Measurements from ENCODE around the gene POU6F2. TPM values are rescaled to one million over a fixed set of nuclear protein-coding genes. Genes with fewer than 3 reads are reported as not detected.

The POU6F2 gene
- total RNA-seq, 5 donors from 2014 or later (not counting 1 experiment from before 2014, with no cell fraction given) = not detected

GRCh38 chr7:39306016-39306570, 328.4 kb downstream of the POU6F2 start:
- Histone ChIP-seq H3K9me3 (no peaks in the 10 kb centered on the region), H3K4me1 (ENCODE audit: control insufficient read depth in 1 of 2, extremely low read depth in 1 of 2, insufficient read depth in 2 of 2, low read length in 2 of 2) (no peaks in the 10 kb centered on the region), H3K36me3 (ENCODE audit: control insufficient read depth in 2 of 2, extremely low read depth in 1 of 2, insufficient read depth in 1 of 2, low read length in 1 of 2) (no peaks in the 10 kb centered on the region), H3K27me3 (replicated peaks in 1 of 2; ENCODE audit: control insufficient read depth in 2 of 2, extremely low read depth in 1 of 2, insufficient read depth in 2 of 2, low read length in 1 of 2) (no peaks in the 10 kb centered on the region), H3K4me3 (ENCODE audit: control insufficient read depth in 1 of 2, extremely low read depth in 1 of 2, low read length in 1 of 2) (no peak overlapping the region), H3K27ac (ENCODE audit: low read length) (no peak overlapping the region)
- no peak overlapping the region for H3K27ac Mint-ChIP-seq
- CTCF ChIA-PET = no interaction called here
- WGBS (ENCODE audit: insufficient coverage) = 100% methylated on average over 1 of the region's 5 CpGs
- peaks cover 3 to 8% of the 10 kb centered on the region in 2 donors for H3K27me3 Mint-ChIP-seq
- no peaks in the 10 kb centered on the region for H3K36me3 Mint-ChIP-seq
- DNase-seq (no peak), ATAC-seq (replicated peaks in 1 of 4) (no peak)
- H3K4me3 Mint-ChIP-seq = no peak overlapping the region
- no peaks in the 10 kb centered on the region for H3K9me3 Mint-ChIP-seq
- no peaks in the 10 kb centered on the region for H3K4me1 Mint-ChIP-seq
- POLR2A ChIA-PET = interaction anchor here in 1 of 2 donors (0.7 kb wide), 1 partner anchor 102 kb away, joined by 3 read pairs; no protein-coding TSS in a partner anchor

DNA sequence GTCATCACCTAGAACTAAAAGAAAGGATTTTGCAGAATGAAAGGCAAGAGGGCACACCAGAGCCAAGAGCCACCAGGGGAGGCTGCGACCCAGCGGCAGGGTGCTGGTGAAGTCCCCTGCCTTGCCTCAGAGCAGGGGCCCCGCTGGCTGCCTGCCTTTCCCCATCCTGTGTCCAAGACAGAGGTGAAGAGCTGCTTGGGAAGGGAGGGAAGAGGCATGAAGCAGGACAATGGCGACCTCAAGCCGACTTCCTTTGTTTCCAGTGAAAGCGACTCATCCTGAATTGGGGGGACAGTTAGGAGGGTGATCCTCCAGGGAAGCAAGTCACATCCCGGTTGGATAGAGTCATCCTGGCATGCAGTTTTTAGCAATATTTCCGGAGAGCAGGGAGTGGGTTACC, 333.0 kb downstream of the POU6F2 start:
- POLR2A ChIA-PET = no interaction called here
- no peaks in the 10 kb centered on the region for H3K9me3 Mint-ChIP-seq
- H3K4me1 Mint-ChIP-seq = no peaks in the 10 kb centered on the region
- CTCF ChIA-PET = no interaction called here
- Histone ChIP-seq H3K27me3 (replicated peaks in 1 of 2; ENCODE audit: control insufficient read depth in 2 of 2, extremely low read depth in 1 of 2, insufficient read depth in 2 of 2, low read length in 1 of 2) (no peaks in the 10 kb centered on the region), H3K9me3 (no peaks in the 10 kb centered on the region), H3K27ac (ENCODE audit: low read length) (no peak overlapping the region), H3K4me1 (ENCODE audit: control insufficient read depth in 1 of 2, extremely low read depth in 1 of 2, insufficient read depth in 2 of 2, low read length in 2 of 2) (no peaks in the 10 kb centered on the region), H3K4me3 (ENCODE audit: control insufficient read depth in 1 of 2, extremely low read depth in 1 of 2, low read length in 1 of 2) (no peak overlapping the region), H3K36me3 (ENCODE audit: control insufficient read depth in 2 of 2, extremely low read depth in 1 of 2, insufficient read depth in 1 of 2, low read length in 1 of 2) (no peaks in the 10 kb centered on the region)
- DNase-seq (peak in 1 of 35 experiments; percentile 0), ATAC-seq (replicated peaks in 1 of 4) (no peak)
- 53% methylated on average over 3 of the region's 8 CpGs for WGBS (ENCODE audit: insufficient coverage)
- H3K27ac Mint-ChIP-seq = no peak overlapping the region
- H3K27me3 Mint-ChIP-seq = peaks cover 2 to 8% of the 10 kb centered on the region in 2 donors
- H3K4me3 Mint-ChIP-seq = no peak overlapping the region
- H3K36me3 Mint-ChIP-seq = no peaks in the 10 kb centered on the region

DNA sequence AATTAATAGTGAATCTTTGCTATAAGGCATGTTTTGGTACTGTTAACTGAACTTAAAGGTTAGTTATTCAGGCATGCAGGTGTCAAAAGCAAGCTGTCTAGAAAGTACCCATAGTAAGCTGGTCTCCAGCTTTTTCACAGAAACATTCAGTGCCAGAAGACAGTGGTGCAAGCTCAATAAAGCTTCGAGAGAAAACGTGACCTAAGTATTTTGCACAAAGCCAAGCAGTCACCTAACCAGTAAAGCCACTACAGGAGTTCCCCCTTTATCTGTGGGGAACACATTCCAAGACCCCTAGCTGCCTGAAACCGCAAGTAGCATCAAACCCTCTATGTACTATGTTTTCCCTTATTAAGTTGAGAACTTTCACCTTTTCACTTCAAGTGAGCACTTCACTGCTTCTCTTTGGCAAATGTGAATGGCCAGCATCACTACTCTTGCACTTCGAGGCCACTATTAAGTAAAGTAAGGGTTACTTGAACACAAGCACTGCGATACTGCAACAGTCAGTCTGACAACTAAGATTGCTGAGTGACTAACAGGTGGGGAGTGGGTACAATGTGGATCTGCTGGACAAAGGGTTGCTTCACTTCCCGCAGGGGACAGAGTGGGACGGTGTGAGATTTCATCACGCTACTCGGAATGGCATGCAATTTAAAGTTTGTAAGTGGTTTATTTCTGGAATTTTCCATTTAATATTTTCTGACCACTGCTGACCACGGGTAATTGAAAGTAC, 334.7 kb downstream of the POU6F2 start:
- Mint-ChIP-seq H3K36me3 (no peaks in the 10 kb centered on the region), H3K27ac (no peak overlapping the region), H3K4me3 (no peak overlapping the region), H3K4me1 (no peaks in the 10 kb centered on the region), H3K27me3 (peaks cover 2 to 8% of the 10 kb centered on the region in 2 donors), H3K9me3 (no peaks in the 10 kb centered on the region)
- H3K27me3 ChIP-seq (replicated peaks in 1 of 2; ENCODE audit: control insufficient read depth in 2 of 2, extremely low read depth in 1 of 2, insufficient read depth in 2 of 2, low read length in 1 of 2) = no peaks in the 10 kb centered on the region
- POLR2A ChIA-PET = no interaction called here
- H3K4me3 ChIP-seq (ENCODE audit: control insufficient read depth in 1 of 2, extremely low read depth in 1 of 2, low read length in 1 of 2) = no peak overlapping the region
- no peaks in the 10 kb centered on the region for H3K4me1 ChIP-seq (ENCODE audit: control insufficient read depth in 1 of 2, extremely low read depth in 1 of 2, insufficient read depth in 2 of 2, low read length in 2 of 2)
- CTCF ChIA-PET = no interaction called here
- DNase-seq (no peak), ATAC-seq (replicated peaks in 1 of 4) (no peak)
- 88% methylated on average over 6 of the region's 10 CpGs for WGBS (ENCODE audit: insufficient coverage)
- no peak overlapping the region for H3K27ac ChIP-seq (ENCODE audit: low read length)
- no peaks in the 10 kb centered on the region for H3K36me3 ChIP-seq (ENCODE audit: control insufficient read depth in 2 of 2, extremely low read depth in 1 of 2, insufficient read depth in 1 of 2, low read length in 1 of 2)
- no peaks in the 10 kb centered on the region for H3K9me3 ChIP-seq

GRCh38 chr7:39313376-39313775, 335.7 kb downstream of the POU6F2 start:
- Histone ChIP-seq H3K4me1 (ENCODE audit: control insufficient read depth in 1 of 2, extremely low read depth in 1 of 2, insufficient read depth in 2 of 2, low read length in 2 of 2) (no peaks in the 10 kb centered on the region), H3K4me3 (ENCODE audit: control insufficient read depth in 1 of 2, extremely low read depth in 1 of 2, low read length in 1 of 2) (no peak overlapping the region), H3K27ac (ENCODE audit: low read length) (no peak overlapping the region), H3K36me3 (ENCODE audit: control insufficient read depth in 2 of 2, extremely low read depth in 1 of 2, insufficient read depth in 1 of 2, low read length in 1 of 2) (no peaks in the 10 kb centered on the region), H3K27me3 (replicated peaks in 1 of 2; ENCODE audit: control insufficient read depth in 2 of 2, extremely low read depth in 1 of 2, insufficient read depth in 2 of 2, low read length in 1 of 2) (no peaks in the 10 kb centered on the region), H3K9me3 (no peaks in the 10 kb centered on the region)
- H3K36me3 Mint-ChIP-seq = no peaks in the 10 kb centered on the region
- ChIA-PET POLR2A (no interaction called here), CTCF (no interaction called here)
- no peak overlapping the region for H3K27ac Mint-ChIP-seq
- no peaks in the 10 kb centered on the region for H3K9me3 Mint-ChIP-seq
- ATAC-seq (replicated peaks in 1 of 4) = no peak
- H3K27me3 Mint-ChIP-seq = peaks cover 4 to 8% of the 10 kb centered on the region in 2 donors
- H3K4me3 Mint-ChIP-seq = no peak overlapping the region
- WGBS (ENCODE audit: insufficient coverage) = no CpG with 5 or more reads among the region's 4 CpGs
- DNase-seq = no peak
- no peaks in the 10 kb centered on the region for H3K4me1 Mint-ChIP-seq

- ChIA-PET POLR2A (no interaction called here), CTCF (no interaction called here)
- H3K27me3 ChIP-seq (replicated peaks in 1 of 2; ENCODE audit: control insufficient read depth in 2 of 2, extremely low read depth in 1 of 2, insufficient read depth in 2 of 2, low read length in 1 of 2) = no peaks in the 10 kb centered on the region
- no peak for ATAC-seq (replicated peaks in 1 of 4)
- Mint-ChIP-seq H3K27ac (no peak overlapping the region), H3K9me3 (no peaks in the 10 kb centered on the region), H3K36me3 (no peaks in the 10 kb centered on the region), H3K27me3 (peaks cover 4 to 8% of the 10 kb centered on the region in 2 donors), H3K4me1 (no peaks in the 10 kb centered on the region), H3K4me3 (no peak overlapping the region)
- H3K4me1 ChIP-seq (ENCODE audit: control insufficient read depth in 1 of 2, extremely low read depth in 1 of 2, insufficient read depth in 2 of 2, low read length in 2 of 2) = no peaks in the 10 kb centered on the region
- no peaks in the 10 kb centered on the region for H3K9me3 ChIP-seq
- H3K4me3 ChIP-seq (ENCODE audit: control insufficient read depth in 1 of 2, extremely low read depth in 1 of 2, low read length in 1 of 2) = no peak overlapping the region
- no peaks in the 10 kb centered on the region for H3K36me3 ChIP-seq (ENCODE audit: control insufficient read depth in 2 of 2, extremely low read depth in 1 of 2, insufficient read depth in 1 of 2, low read length in 1 of 2)
- H3K27ac ChIP-seq (ENCODE audit: low read length) = no peak overlapping the region
- 79% methylated on average over 4 of the region's 6 CpGs for WGBS (ENCODE audit: insufficient coverage)
- no peak for DNase-seq
Measured at GRCh38 chr7:39313974-39314373, 336.3 kb downstream of the POU6F2 start.

DNA sequence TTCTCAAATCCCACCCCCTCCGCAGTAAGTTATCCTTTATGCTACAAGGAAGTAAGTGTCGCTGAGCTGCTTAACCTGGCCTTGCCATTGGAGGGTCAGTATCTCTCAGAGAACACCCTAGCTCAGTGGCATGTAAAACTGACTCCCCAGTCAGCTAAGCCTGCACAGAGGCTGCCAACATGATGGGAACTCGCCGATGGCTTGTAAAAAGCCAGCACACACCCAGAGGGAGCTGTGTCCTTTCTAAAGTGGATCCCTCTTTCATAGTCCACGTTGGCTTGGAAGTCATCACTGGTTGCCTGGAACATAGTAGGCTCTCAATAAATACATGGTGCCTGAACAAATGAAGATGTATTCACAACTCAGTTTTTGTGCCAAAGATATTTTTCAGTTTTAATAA, 339.4 kb downstream of the POU6F2 start:
- H3K27ac ChIP-seq (ENCODE audit: low read length) = no peak overlapping the region
- no peaks in the 10 kb centered on the region for H3K36me3 ChIP-seq (ENCODE audit: control insufficient read depth in 2 of 2, extremely low read depth in 1 of 2, insufficient read depth in 1 of 2, low read length in 1 of 2)
- H3K27me3 ChIP-seq (replicated peaks in 1 of 2; ENCODE audit: control insufficient read depth in 2 of 2, extremely low read depth in 1 of 2, insufficient read depth in 2 of 2, low read length in 1 of 2) = no peaks in the 10 kb centered on the region
- H3K4me3 Mint-ChIP-seq = no peak overlapping the region
- ATAC-seq (replicated peaks in 1 of 4) (no peak), DNase-seq (no peak)
- H3K4me1 ChIP-seq (ENCODE audit: control insufficient read depth in 1 of 2, extremely low read depth in 1 of 2, insufficient read depth in 2 of 2, low read length in 2 of 2) = no peaks in the 10 kb centered on the region
- H3K27me3 Mint-ChIP-seq = peaks cover 9 to 11% of the 10 kb centered on the region in 2 donors
- no peaks in the 10 kb centered on the region for H3K36me3 Mint-ChIP-seq
- H3K4me1 Mint-ChIP-seq = no peaks in the 10 kb centered on the region
- no peak overlapping the region for H3K4me3 ChIP-seq (ENCODE audit: control insufficient read depth in 1 of 2, extremely low read depth in 1 of 2, low read length in 1 of 2)
- 63% methylated on average over 2 of the region's 5 CpGs for WGBS (ENCODE audit: insufficient coverage)
- H3K9me3 Mint-ChIP-seq = no peaks in the 10 kb centered on the region
- no peak overlapping the region for H3K27ac Mint-ChIP-seq
- CTCF ChIA-PET = interaction anchor here in 1 of 2 donors (0.6 kb wide), 1 partner anchor 333 kb away, joined by 4 read pairs; no protein-coding TSS in a partner anchor
- H3K9me3 ChIP-seq = no peaks in the 10 kb centered on the region
- POLR2A ChIA-PET = no interaction called here

Measured in T-cell (primary cell).